ENCODE measurements around the gene AGTRAP.

Gene AGTRAP

DNA sequence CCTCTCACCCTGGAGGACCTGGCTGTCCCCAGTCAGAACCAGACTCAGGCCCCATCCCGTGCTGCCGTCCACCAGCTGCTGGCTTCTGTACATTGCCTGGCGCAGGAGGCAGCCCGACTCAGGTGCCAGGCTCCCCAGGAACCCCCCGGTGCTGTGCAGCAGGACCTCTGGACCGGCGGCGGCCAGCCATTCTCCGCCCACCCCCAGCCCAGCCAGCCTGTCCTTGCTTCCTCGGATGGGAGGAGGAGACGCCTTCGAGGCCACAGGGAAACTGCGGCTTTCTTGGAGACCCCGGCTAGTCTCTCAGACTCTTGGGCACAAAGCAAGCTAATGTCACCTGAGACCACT lies 30.5 kb downstream of the AGTRAP start:
- H3K27me3 ChIP-seq (ENCODE audit: insufficient read depth, low read depth): peaks cover 66% of the 10 kb centered on the region
- H3K27ac ChIP-seq: no peak overlapping the region
- H3K79me2 ChIP-seq (ENCODE audit: insufficient read depth, low read depth): no peaks in the 10 kb centered on the region
- H3K4me1 ChIP-seq (ENCODE audit: low read depth, poor library complexity, severe bottlenecking): no peaks in the 10 kb centered on the region
- TF ChIP-seq CTCF (conservative IDR thresholded peaks at IDR 0.05; ENCODE audit: low read depth, low read length): no peak
- no peak overlapping the region for H3K4me2 ChIP-seq
- no peak overlapping the region for H2AFZ ChIP-seq (ENCODE audit: low read depth)
- H3K36me3 ChIP-seq (ENCODE audit: insufficient read depth): no peaks in the 10 kb centered on the region
- no peaks in the 10 kb centered on the region for H4K20me1 ChIP-seq (ENCODE audit: insufficient read depth)
- H3K9ac ChIP-seq: no peak overlapping the region
- no peak overlapping the region for H3K4me3 ChIP-seq (IDR thresholded peaks at IDR 0.05; ENCODE audit: insufficient read depth, low read depth, low read length)

DNA sequence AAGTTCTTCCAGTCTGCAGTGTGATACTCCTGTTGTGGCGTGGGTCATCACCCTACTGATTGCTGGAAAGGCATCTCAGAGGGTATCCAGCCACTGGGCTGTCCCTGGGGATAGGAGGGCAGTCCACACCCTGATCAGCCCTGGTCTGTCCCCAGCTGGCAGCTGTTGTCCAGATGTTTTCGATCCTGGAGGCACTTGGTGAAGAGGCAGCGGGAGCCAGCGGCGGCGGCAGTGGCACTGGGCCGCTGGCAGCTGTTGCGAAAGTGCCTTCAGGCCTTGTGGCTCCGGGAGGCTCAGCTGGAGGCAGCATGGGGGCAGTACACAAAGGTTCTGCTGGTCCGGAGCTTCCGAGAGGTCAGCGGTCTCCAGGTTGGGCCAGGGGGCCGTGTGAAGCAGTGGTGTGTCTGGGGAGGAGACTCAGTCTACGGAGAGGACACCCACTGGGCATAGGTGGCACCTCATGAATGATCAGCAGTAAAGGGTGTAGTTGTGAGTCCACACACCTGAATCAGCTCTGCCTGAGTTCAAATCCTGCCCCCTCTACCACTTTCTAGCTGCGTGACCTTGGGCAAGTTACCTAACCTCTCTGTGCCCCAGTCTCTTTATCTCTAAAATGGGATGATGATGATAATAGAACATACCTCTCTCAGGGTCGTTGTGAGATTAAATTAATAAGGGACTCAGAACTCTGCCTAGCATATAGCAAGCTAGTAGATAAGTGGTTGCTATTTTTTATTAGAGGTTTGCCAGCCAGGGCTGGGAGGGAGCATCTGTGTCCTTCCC lies 32.2 kb downstream of the AGTRAP start:
- Histone ChIP-seq H4K20me1 (ENCODE audit: insufficient read depth) (no peaks in the 10 kb centered on the region), H3K4me1 (ENCODE audit: low read depth, poor library complexity, severe bottlenecking) (no peaks in the 10 kb centered on the region), H3K4me3 (IDR thresholded peaks at IDR 0.05; ENCODE audit: insufficient read depth, low read depth, low read length) (no peak overlapping the region), H2AFZ (ENCODE audit: low read depth) (no peak overlapping the region), H3K27me3 (ENCODE audit: insufficient read depth, low read depth) (peaks cover 53% of the 10 kb centered on the region), H3K27ac (no peak overlapping the region), H3K79me2 (ENCODE audit: insufficient read depth, low read depth) (no peaks in the 10 kb centered on the region), H3K9ac (no peak overlapping the region), H3K36me3 (ENCODE audit: insufficient read depth) (no peaks in the 10 kb centered on the region), H3K4me2 (no peak overlapping the region)
- TF ChIP-seq CTCF (conservative IDR thresholded peaks at IDR 0.05; ENCODE audit: low read depth, low read length): no peak

GRCh38 chr1:11768821-11769220 lies 32.9 kb downstream of the AGTRAP start:
- no peak overlapping the region for H3K27ac ChIP-seq
- peaks cover 47% of the 10 kb centered on the region for H3K27me3 ChIP-seq (ENCODE audit: insufficient read depth, low read depth)
- no peak overlapping the region for H2AFZ ChIP-seq (ENCODE audit: low read depth)
- H3K9ac ChIP-seq: no peak overlapping the region
- H3K4me1 ChIP-seq (ENCODE audit: low read depth, poor library complexity, severe bottlenecking): no peaks in the 10 kb centered on the region
- no peak for TF ChIP-seq CTCF (conservative IDR thresholded peaks at IDR 0.05; ENCODE audit: low read depth, low read length)
- no peaks in the 10 kb centered on the region for H3K36me3 ChIP-seq (ENCODE audit: insufficient read depth)
- H4K20me1 ChIP-seq (ENCODE audit: insufficient read depth): no peaks in the 10 kb centered on the region
- no peaks in the 10 kb centered on the region for H3K79me2 ChIP-seq (ENCODE audit: insufficient read depth, low read depth)
- H3K4me2 ChIP-seq: no peak overlapping the region
- H3K4me3 ChIP-seq (IDR thresholded peaks at IDR 0.05; ENCODE audit: insufficient read depth, low read depth, low read length): no peak overlapping the region

- Histone ChIP-seq H2AFZ (ENCODE audit: low read depth) (no peak overlapping the region), H4K20me1 (ENCODE audit: insufficient read depth) (no peaks in the 10 kb centered on the region), H3K36me3 (ENCODE audit: insufficient read depth) (no peaks in the 10 kb centered on the region), H3K4me2 (no peak overlapping the region), H3K27me3 (ENCODE audit: insufficient read depth, low read depth) (peaks cover 42% of the 10 kb centered on the region), H3K9ac (no peak overlapping the region), H3K27ac (no peak overlapping the region), H3K4me1 (ENCODE audit: low read depth, poor library complexity, severe bottlenecking) (no peaks in the 10 kb centered on the region), H3K4me3 (IDR thresholded peaks at IDR 0.05; ENCODE audit: insufficient read depth, low read depth, low read length) (no peak overlapping the region), H3K79me2 (ENCODE audit: insufficient read depth, low read depth) (no peaks in the 10 kb centered on the region)
- TF ChIP-seq CTCF (conservative IDR thresholded peaks at IDR 0.05; ENCODE audit: low read depth, low read length): no peak
Observed at GRCh38 chr1:11769274-11769673, 33.3 kb downstream of the AGTRAP start.

All from KMS-11 (cell line).